Fibroblast of villous mesenchyme (primary cell): ENCODE data around the gene TMED10. TPM values are rescaled to one million over a fixed set of nuclear protein-coding genes. Genes with fewer than 3 reads are reported as not detected.

Experiments
- DNase-seq: peaks from one replicate; pipeline ENCODE4 v3.0.0-alpha.2; 2010; ENCODE audit warnings: low read depth
- H3K4me3 ChIP-seq: 2 replicates; pipeline ENCODE4 v1.5.1; 2011; ENCODE audit warnings: low read depth, mild to moderate bottlenecking, low read length
- CTCF ChIP-seq: IDR thresholded peaks from 2 replicates; pipeline ENCODE4 v1.5.1; 2012; ENCODE audit warnings: low read depth, mild to moderate bottlenecking, low read length; ENCODE audit not compliant: insufficient read depth
- total RNA-seq: library from RNA; depleted of rRNA; stranded (reverse); fragments of >200 nt; gene quantifications from 2 replicates; pipeline ENCODE4 v1.2.3, GENCODE V29; 2012

TMED10 gene
- total RNA-seq, 1 donor = 279 TPM

- TF ChIP-seq CTCF = no peak
- DNase-seq = no peak
- no peak overlapping the region for H3K4me3 ChIP-seq
Observed at GRCh38 chr14:75096959-75097358, 79.5 kb downstream of the TMED10 start.

- TF ChIP-seq CTCF = no peak
- H3K4me3 ChIP-seq = no peak overlapping the region
- no peak for DNase-seq
Observed at GRCh38 chr14:75095690-75096089, 80.7 kb downstream of the TMED10 start.

- no peak for DNase-seq
Observed at GRCh38 chr14:75094896-75095295, 81.5 kb downstream of the TMED10 start.

GRCh38 chr14:75092698-75093097 is 83.7 kb downstream of the TMED10 start:
- no peak for TF ChIP-seq CTCF
- no peak overlapping the region for H3K4me3 ChIP-seq
- no peak for DNase-seq

More at GRCh38 chr14:75094896-75095295, 81.5 kb downstream of the TMED10 start:
- no peak overlapping the region for H3K4me3 ChIP-seq
- no peak for TF ChIP-seq CTCF

GRCh38 chr14:75091251-75091650 is 85.2 kb downstream of the TMED10 start:
- H3K4me3 ChIP-seq = no peak overlapping the region
- DNase-seq = no peak
- no peak for TF ChIP-seq CTCF

GRCh38 chr14:75090353-75090752 is 86.1 kb downstream of the TMED10 start:
- H3K4me3 ChIP-seq = no peak overlapping the region
- no peak for TF ChIP-seq CTCF
- DNase-seq = no peak
